NCI-H2107 treated with DMSO at 0.1 percent for 48 hours (cell line): ENCODE measurements around the gene TRIM40.
"Not testable (repeated sequence)": the region's sequence is repeated elsewhere in the genome, so short reads cannot be mapped to it uniquely, and the experiment has no call there.

Experiments used
- DNase-seq: peaks from one replicate; lab custom pipeline; 2025; ENCODE audit not compliant: unreplicated experiment; lab: John Stamatoyannopoulos, UW

TRIM40 gene

DNA sequence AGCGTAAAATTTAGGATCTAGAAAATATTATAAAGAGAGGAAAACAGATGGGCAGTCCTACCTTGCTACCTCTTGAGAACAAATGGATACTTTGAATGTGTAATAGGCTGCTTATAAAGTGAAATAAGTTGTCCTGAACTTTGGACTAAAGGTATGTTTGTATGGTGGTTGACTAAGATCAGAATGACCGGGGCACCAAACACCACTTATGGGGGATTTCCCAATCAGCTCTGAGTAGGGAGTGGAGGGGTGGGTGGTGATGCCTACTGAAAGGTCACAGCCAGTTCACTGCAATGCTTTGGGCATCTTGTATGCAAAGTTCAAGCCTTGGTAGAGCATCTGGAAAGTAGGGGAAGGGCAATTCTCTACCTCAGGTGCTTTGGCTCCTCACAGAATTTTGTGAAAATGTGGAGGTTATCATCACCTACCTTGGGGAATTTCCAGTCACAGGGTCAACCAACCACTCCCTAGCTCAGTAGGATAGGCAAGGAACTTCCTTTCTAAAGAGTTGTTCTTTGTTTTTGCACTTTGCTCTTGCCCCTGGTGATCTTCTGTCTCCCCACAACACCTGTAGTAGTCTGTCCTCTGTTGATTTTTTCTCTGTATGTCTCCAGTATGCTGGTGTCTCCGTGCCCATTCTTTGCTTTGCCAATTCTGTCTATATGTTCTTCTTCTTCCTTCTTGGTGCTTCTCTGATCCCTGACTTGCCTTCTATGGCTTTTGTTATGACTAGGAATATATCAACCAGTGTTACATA is 22.8 kb upstream of the TRIM40 start, which contains the start of gene TRIM31:
Gene TRIM31, minus strand, starts transcription at position 88 of the 757 bp plus-strand sequence. CDS start 285 bp downstream, outside the sequence.
- DNase-seq: no peak

DNA sequence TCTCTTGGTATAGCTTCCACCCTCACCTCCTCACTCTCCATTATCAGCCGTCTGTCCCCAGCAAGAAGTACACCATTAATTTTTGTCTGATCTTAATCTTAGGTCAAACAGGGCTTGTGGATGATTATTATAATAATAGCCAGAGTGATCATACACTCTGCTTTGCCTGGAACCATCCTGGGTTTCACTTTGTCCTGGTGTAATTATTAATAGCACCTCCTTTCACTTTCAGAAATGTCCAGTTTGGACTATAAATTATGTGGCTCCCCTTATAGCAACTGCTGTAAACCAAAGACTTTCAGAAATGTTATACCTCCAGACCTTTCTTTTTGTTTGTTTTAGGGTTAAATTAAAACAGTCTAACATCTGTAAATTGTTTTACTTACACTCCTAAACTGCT is 22.1 kb upstream of the TRIM40 start:
- DNase-seq: no peak

DNA sequence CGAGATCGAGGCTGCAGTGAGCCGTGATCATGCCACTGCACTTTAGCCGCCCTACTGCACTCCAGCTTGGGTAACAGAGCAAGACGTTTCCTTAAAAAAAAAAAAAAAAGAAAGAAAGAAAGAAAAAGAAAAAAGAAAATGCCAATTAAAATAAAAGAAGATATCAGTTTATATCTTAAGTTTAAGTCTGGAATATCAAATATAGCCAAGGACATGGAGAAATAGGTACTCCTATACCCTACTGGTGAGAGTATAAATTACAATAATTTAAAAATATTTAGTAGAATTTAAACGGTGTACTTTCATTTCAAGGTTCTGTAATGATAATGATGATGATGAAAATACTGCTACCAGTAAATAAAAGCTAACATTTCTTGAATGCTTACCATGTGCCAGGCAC is 19.2 kb upstream of the TRIM40 start:
- no peak for DNase-seq

DNA sequence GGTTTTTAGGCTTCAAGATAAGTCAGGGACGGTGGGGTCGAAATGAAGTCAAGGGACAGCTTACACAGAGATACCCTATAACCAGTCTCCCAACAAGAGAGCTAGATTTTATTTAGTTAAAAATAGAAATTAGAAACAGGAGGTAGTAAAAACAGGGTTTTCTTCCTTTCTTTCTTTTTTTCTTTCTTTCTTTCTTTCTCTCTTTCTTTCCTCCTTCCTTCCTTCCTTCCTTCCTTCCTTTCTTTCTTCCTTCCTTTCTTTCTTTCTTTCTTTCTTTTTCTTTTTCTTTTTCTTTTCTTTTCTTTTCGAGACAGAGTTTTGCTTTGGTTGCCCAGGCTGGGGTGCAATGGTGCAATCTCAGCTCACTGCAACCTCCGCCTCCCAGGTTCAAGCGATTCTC is 17.2 kb upstream of the TRIM40 start:
- not testable (repeated sequence) for DNase-seq

DNA sequence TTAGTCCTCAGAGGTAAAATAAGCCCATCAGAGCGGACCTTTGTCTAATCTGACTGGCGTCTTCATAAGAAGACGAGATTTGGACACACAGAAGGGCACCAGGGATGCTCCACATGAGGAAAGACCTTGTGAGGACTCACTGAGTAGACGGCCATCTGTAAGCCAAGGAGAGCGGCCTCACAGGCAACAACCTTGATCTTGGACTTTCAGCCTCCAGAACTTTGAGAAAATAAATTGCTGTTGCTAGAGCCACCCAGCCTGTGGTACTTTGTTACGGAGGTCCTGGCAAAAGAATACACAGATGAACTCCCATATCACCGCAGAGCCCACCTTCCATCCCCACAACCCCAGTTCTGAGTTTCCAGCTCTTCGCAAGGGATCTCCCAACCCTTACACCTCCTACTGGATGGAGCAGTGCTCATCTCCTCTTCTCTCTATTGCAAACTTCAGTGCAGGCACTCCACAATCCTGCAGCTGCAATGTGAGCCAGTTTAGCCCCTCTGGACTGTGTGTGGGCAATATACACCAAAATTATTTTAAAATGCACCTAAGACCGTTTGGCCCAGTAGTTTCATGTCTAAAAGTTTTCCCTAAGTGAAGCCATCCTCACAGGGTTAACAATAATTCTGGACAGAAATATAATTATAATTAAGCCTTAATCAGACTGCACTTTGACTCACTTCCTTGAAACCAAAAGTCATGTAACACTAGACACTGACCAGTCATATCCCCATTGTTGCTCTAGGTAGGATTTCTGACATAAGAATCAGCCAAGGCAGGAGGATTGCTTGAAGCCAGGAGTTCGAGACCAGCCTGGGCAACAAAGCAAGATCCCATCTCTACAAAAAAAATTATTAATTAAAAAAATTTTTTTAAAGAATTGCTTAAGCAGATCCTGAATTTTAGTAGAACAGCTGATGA is 14.2 kb upstream of the TRIM40 start:
- no peak for DNase-seq

DNA sequence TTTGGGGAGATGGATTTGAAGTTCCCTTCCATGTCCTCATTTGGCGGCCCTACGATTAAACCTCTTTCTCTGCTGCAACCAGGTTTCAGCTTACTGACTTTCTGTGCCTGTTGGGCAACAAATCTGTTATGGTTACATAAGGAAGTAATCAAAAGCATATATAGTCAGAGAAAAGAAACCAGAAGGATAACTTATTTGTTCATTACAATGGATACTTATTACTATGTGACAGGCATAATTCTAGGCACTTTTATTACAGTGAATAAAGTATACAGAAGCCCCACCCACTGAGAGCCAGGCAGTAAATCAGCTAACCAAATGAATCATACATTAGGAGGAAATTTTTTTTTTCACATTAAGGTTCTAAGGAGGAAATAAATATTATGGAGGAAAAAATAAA is 13.4 kb upstream of the TRIM40 start:
- no peak for DNase-seq

DNA sequence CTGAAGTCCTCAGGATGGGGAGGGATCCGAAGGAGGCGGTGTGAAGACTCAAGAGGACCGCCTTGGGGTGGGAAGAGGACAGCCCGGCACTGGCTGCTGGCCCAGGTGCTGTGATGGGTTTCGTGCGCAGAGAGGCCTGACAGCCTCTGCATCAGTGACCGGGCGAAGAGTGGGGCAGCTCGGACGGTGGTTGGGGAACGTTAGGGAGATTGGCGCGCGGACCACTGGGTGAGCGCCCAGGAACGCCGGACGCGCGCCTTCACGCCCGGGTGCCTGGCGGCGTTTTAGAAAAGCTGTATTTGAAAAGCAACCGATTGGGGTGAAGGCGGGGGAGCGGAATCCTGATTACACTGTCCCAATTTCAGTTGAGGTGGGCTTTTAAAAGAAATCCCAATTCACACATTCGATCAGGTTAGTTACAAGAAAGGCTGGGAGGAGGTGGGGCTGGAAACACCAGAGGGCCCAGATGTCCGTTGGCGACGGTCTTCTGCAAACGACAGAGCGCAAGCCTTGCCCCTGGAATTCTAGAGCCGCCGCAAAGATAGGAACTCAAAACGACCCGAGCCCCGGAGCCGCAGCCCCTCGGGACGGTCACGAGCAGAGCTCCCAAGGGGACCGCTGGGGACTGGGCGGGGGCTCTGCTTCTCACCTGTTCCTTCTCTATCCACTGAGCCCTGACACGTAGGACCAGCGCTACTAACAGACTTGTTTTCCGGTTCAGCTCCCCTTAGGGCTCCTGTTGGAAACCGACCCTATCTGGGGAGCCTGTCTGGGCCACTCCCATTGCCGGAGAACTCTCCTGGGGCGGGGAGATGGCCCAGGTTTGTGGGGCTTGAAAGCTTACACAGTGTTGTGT is 8.5 kb upstream of the TRIM40 start:
- DNase-seq: no peak

DNA sequence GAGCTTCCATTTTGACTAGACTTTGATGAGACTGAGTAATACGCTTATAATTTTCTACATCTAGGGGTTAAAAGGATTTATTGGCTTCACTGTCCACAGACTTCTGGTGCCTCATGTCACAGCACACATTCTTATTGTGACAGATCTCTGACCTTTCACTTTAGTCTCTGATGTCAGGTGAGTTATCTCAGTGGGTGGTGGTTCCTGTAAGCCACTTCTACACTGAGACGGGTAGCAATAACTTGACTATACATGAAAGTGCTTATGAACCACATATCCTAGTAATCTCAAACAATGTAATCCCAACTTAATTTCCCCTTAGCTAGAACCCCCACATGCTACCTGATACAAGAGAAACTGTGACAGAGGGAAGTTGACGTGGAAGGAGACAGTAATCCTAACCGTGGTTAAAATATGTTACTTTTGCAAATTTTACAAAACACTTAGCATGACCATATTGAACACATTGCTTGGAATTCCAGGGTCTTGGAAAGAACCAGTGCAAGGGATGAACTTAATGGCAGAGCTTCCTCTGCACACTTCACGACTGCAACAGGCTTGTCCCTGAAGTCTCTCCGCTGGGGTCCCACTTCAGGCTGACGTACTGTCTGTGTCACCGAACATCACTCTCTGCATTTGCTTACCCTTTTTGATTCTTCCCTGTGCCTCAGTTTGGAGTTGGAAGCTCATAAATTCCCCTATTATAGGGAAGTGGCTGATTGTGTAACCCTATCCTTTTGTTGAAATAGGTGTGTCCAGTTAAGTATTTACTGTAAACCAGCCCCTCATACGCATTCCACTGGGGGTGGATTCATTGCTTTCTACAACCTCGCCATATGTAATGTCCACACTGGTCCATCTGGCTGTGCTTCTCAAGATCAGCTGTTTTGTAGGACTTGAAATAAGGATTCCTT is 6.4 kb upstream of the TRIM40 start:
- DNase-seq: no peak

DNA sequence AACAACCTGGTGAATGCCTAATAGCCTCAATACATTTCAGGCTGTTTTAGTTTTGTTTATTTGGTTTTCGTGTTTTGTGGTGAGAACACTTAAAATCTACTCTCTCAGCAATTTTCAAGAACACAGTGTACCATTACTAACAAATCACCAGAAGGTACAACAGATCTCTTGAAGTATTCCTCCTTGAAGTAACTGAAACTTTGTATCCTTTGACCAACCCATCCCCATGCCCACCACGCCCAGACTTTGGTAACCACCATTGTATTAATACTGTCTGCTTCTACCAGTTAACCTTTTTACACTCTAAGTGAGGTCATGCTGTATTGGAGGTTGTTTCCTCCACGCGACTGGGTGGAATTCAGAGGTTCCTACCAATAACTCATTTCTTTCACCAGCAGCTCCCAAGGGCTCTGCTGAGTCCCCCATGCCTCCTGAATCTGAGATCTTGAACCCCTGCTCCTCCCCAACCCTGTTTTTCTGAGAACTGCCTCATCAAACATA is 5.7 kb upstream of the TRIM40 start:
- DNase-seq: no peak

DNA sequence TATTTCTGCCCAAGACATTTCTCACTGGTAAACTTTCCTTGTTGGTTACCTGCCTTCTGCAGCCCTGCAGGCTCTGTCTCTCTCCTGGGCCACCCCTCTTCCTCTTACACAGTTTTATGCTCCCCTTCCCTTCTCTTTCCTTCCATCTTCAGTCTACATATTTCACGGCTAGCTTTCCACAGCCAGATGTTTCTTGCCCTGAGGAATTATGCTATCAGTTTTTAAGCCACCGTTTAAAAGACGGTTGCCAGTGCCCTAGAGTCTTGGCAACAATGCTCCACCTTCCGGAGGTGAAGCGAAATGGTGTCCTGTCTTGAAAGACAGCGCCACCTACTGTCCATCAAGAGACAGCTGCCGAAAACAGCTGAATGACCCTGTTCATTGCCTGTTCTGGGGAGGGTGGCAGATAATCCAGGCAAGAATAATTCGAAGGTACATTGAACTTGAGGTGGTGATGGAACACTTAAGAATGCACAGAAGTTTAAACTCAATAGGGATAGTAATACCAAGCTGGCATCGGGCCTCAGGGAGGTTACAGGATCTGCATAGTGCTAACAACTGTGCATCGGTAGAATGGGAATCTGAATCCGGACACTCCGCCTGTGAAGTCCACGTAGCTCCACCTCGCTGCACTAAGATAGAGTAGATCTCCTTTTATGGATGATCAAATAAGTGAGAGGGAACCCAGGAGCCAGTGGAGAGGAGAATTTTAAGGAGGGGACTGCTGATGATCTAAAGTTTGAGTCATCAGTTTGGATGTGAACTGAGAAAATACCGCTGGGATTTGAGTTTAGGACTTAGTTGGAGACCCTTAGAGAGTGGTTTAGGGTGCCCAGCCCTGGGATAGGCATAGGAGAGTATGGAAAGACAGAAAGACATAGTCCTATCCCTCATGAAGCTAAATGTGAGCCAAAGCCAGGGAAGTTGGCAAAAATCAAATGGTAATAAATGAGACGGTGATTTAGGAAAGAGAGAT is 4.8 kb upstream of the TRIM40 start:
- peak; percentile 36 for DNase-seq

DNA sequence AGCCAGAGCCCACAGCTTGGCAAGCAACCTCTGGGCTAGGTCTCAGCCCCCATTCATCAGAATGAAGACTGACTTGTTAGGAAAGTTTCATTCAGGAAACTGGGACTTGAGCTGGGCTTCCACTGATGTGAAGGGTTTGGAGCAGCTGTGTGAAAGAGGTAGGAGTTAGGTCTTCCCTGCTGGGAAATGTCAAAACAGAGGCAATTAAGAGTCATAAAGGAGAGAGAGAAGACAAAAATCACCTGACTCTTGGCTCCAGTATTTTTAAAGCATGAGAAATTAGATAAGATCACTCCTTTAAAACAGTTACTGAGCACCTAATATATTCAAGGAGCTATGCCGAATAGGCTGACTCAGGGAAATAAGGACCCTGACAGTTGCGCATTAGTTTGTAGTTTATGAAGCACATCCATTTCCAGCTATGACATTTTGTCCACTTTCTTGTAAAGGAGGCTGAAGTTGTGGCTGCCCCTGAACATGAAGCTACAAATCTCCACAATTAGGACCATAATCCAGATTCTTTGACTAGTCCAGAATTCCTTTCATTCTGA is 3.9 kb upstream of the TRIM40 start:
- no peak for DNase-seq

DNA sequence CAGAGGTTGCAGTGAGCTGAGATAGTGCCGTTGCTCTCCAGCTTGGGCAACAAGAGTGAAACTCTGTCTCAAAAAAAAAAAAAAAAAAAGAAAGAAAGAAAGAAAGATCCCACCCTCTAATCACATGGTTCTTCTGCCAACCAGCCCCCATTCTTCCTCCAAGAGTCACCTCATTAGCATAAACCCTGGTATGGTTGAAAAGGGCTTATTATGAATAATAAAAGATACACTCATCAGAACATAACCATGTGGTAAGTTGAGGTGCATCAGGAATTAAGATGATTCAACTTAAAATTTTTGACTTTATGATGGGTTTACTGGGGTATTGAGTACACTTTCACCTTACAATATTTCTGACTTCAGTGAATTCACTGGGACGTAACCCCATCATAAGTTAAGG is 793 bp upstream of the TRIM40 start:
- no peak for DNase-seq

DNA sequence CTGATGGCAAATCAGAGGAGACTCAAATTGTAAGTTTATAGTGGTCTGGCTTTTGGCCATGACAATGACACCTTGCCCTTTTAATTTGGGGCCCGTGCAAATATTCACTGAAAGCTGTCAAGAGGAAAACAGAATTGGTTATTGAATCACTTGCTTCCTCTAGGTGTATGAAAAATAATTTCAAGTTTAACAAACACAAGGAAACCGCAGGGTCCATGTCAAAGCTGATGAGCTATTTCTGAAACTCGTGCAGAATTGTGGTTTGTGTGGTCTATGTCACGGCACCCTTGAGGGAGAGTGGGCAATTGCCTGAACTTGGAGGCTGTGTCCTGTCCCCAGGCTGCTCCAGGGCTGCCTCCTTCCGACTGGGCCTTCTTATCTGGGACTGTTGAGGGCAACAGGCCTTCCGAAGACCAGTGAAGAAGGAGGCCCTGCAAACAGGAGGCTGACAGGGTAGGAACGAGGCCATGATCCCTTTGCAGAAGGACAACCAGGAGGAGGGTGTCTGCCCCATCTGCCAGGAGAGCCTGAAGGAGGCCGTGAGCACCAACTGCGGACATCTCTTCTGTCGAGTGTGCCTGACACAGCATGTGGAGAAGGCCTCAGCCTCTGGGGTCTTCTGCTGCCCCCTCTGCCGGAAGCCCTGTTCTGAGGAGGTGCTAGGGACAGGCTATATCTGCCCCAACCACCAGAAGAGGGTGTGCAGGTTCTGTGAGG is 788 bp downstream of the TRIM40 start:
- no peak for DNase-seq

DNA sequence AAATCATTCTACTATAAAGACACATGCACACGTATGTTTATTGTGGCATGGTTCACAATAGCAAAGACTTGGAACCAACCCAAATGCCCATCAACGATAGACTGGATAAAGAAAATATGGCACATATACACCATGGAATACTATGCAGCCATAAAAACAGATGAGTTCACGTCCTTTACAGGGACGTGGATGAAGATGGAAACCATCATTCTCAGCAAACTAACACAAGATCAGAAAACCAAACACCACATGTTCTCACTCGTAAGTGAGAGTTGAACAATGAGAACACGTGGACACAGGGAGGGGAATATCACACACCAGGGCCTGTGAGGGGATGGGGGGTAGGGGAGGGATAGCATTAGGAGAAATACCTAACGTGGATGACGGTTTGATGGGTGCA is 4.3 kb downstream of the TRIM40 start:
- DNase-seq: not testable (repeated sequence)

DNA sequence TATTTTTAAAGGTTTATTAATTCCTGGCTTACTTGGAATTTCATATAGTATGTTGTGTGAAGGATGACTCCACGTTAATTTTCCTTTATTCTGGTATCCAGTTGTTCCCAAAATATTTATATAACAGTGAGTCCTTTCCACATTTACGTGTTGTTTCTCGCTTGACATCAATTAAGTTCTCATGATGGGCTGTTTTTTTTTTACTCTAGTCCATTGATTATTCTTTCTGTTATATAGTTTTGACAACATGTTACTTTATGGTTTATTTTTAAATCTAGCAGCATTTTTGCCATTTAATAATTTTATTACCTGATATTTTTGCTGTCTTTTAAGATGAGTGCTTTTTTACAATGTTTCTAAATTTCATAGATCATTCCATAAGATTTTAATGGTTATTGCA is 6.7 kb downstream of the TRIM40 start:
- no peak for DNase-seq

DNA sequence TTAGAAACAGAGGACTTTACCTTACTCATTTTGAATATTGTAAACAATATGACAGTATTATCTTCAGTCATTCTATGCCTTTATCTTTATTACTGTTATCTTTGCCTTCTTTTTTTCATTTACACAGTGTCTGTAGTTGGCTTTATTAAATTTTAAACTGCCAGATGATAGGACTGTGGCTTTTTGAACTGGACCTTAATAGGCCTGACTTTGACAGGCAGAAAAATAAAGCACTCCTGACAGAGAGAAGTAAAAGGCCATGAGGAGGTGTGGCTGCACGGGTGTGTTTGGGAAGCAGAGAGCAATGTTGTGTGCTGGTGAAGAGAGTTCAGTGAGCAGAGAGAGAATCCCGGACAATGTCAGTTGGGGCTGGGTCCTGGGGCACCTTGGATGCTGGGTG is 7.8 kb downstream of the TRIM40 start:
- DNase-seq: no peak

DNA sequence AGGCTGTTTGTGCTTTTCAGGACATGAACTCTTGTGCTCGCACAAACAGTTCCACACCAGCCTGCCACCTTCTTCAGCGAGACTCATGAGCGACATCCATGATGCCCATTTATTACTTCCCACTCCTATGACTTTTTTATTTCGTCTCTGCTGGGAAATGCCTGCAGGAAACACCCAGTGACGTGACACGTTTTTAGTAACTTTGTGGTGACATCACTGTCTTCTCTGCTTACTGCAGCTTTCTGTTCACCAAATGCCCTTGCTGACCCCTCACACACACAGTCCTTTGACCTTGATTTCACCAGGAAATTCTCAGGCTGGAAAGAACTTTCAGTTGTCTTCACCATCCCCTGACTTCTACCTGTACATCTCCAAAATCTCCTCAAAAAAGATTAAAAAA is 8.9 kb downstream of the TRIM40 start:
- DNase-seq: no peak

DNA sequence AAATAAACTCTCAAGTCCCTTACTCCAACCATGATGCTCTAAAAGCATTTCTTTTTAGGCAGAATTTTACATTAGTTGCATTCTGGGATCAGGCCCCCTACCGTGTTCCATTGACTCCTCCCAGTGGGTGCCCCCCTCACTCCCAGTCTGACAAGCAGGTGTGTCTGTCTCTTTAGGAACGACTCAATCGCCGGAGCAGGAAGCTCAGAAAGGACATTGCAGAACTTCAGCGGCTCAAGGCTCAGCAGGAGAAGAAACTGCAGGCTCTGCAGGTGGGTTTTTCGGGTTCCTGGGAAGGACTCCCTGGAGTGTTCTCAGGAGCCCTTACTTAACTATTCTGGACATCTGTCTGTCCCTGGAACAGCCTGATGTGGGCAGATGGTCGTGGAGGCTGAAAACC is 9.9 kb downstream of the TRIM40 start:
- DNase-seq: no peak
